Gastrocnemius medialis (tissue), 4 donors: ENCODE data around the gene SERPINB6. TPM values are rescaled to one million over a fixed set of nuclear protein-coding genes. Genes with fewer than 3 reads are reported as not detected.

Source experiments
- ATAC-seq, 2 donors: fragments of 150-250 bp; one replicate each; pipeline ENCODE4 v1.9.1; 2016
- DNase-seq, 2 donors: peaks; one replicate each; pipeline ENCODE4 v3.0.0-alpha.2; 2019
- H3K27ac ChIP-seq, 4 donors: fragments of 200-600 bp; sonication (generic); 1 replicate in 1 of 4; 2 replicates in 3 of 4; pipeline ENCODE4 v1.5.1; 2016 to 2018; ENCODE audit warnings: mild to moderate bottlenecking in 2 of 4, moderate library complexity in 1 of 4
- H3K27me3 ChIP-seq, 3 donors: fragments of 200-600 bp; sonication (generic) in 2 of 3; 1 replicate in 1 of 3; 2 replicates in 2 of 3; pipeline versions ENCODE4 v1.5.1 to v1.6.0; 2016 to 2019; ENCODE audit warnings: mild to moderate bottlenecking in 1 of 3, moderate library complexity in 1 of 3
- H3K36me3 ChIP-seq, 2 donors: fragments of 200-600 bp; sonication (generic) in 1 of 2; one replicate each; pipeline ENCODE4 v1.5.1; 2017 to 2018
- H3K4me1 ChIP-seq, 2 donors: fragments of 200-600 bp; sonication (generic) in 1 of 2; one replicate each; pipeline ENCODE4 v1.5.1; 2016 to 2017; ENCODE audit warnings: mild to moderate bottlenecking in 2 of 2
- H3K4me3 ChIP-seq, 4 donors: fragments of 200-600 bp; sonication (generic) in 3 of 4; 1 replicate in 1 of 4; 2 replicates in 3 of 4; pipeline ENCODE4 v1.5.1; 2016 to 2019; ENCODE audit warnings: mild to moderate bottlenecking in 2 of 4
- H3K9me3 ChIP-seq, 3 donors: fragments of 200-600 bp; sonication (generic) in 2 of 3; 1 replicate in 1 of 3; 2 replicates in 2 of 3; pipeline ENCODE4 v1.5.1; 2016 to 2019
- CTCF ChIP-seq, 5 experiments: fragments of 450-650 bp in 3 of 5; fragments of 200-600 bp in 2 of 5; sonication (generic) in 2 of 5; IDR thresholded peaks in 4 of 5; conservative IDR thresholded peaks in 1 of 5; 1 replicate in 4 of 5; 2 replicates in 1 of 5; pipeline ENCODE4 v1.5.1; 2016 to 2019; ENCODE audit warnings: antibody characterized with exemption in 5 of 5, mild to moderate bottlenecking in 3 of 5, moderate library complexity in 3 of 5
- POLR2A ChIP-seq, 2 donors: fragments of 450-650 bp; IDR thresholded peaks; one replicate each; pipeline ENCODE4 v1.6.1; 2017; ENCODE audit warnings: antibody characterized with exemption in 2 of 2, mild to moderate bottlenecking in 2 of 2, moderate library complexity in 2 of 2
- in situ Hi-C, 4 donors: fragments of 200-750 bp; cut with MboI; loops; one replicate each; pipeline versions ENCODE4 v1.15.0 to v1.8.0; 2017; ENCODE audit warnings: low sequenced_read_pairs in 4 of 4
- intact Hi-C: fragments of 100-400 bp; cut with DNase I; formaldehyde crosslinking; loops from one replicate; pipeline ENCODE4 v1.15.1; 2023; ENCODE audit warnings: low total_unique reads
- total RNA-seq, 4 donors: library from RNA; depleted of rRNA; stranded (reverse); fragments of >200 nt; gene quantifications; one replicate each; pipeline versions ENCODE4 v1.1.0 to v1.2.3, GENCODE V29; 2016

The SERPINB6 gene
- total RNA-seq, 4 donors from 2014 or later, result 114 to 260 (median 189) TPM

GRCh38 chr6:3001773-3002293, 30.5 kb upstream of the SERPINB6 start:
- peak; percentile 68 to 77 for ATAC-seq
- Histone ChIP-seq H3K4me3 (peak overlapping the region in 1 of 4 donors; percentile 38), H3K4me1 (peaks cover 21 to 32% of the 10 kb centered on the region in 2 donors), H3K27me3 (no peaks in the 10 kb centered on the region), H3K36me3 (peaks cover 2 to 27% of the 10 kb centered on the region in 2 donors), H3K9me3 (no peaks in the 10 kb centered on the region), H3K27ac (peak overlapping the region; percentile 90 to 96 (median 91))
- TF ChIP-seq CTCF (IDR thresholded peaks at IDR 0.05 in 4 of 5, conservative IDR thresholded peaks at IDR 0.05 in 1 of 5) (peak; percentile 57 to 85 (median 76)), POLR2A (IDR thresholded peaks at IDR 0.05) (no peak)
- intact Hi-C loops (loop anchor here (1.0 to 5.0 kb wide), 2 partner anchors 21 to 255 kb away; partner anchors contain the start of gene PSMG4), in situ Hi-C loops (no loop called here)
- DNase-seq, result peak; percentile 72 to 86

- intact Hi-C loops, result loop anchor here (5.0 kb wide), 1 partner anchor 256 kb away; the partner anchor contains the start of gene PSMG4
These were observed 29.9 kb upstream of the SERPINB6 start for GRCh38 chr6:3001146-3001772.

GRCh38 chr6:2999618-3000557, 28.5 kb upstream of the SERPINB6 start, which contains the start of gene NQO2:
NQO2 (plus strand) TSS chr6:2999894; CDS start chr6:3006553, 6,659 bp downstream.
- Histone ChIP-seq H3K27me3 (no peaks in the 10 kb centered on the region), H3K27ac (peak within 1 kb of the TSS; percentile 90 to 96 (median 91)), H3K36me3 (peaks cover 0 to 10% of the 10 kb centered on the region in 2 donors), H3K4me3 (peak within 1 kb of the TSS; percentile 68 to 86 (median 76)), H3K9me3 (no peaks in the 10 kb centered on the region), H3K4me1 (peaks cover 21 to 32% of the 10 kb centered on the region in 2 donors)
- intact Hi-C loops (loop anchor here (1.0 to 5.0 kb wide), 3 partner anchors 53 to 257 kb away; partner anchors contain the start of genes BPHL and PSMG4), in situ Hi-C loops (loop anchor here in 2 of 4 donors (5.0 to 25.0 kb wide), 2 partner anchors 52 to 262 kb away; partner anchors contain the start of gene PSMG4 (in 1 of the 2))
- ATAC-seq (peak; percentile 57 to 63), DNase-seq (peak; percentile 86 to 90)
- peak in 1 of 5 experiments; percentile 20 for TF ChIP-seq CTCF (IDR thresholded peaks at IDR 0.05 in 4 of 5, conservative IDR thresholded peaks at IDR 0.05 in 1 of 5)
- TF ChIP-seq POLR2A (IDR thresholded peaks at IDR 0.05), result peak; percentile 97 to 98

More at GRCh38 chr6:3001146-3001772, 29.9 kb upstream of the SERPINB6 start:
- H3K36me3 ChIP-seq, result peaks cover 0 to 22% of the 10 kb centered on the region in 2 donors
- TF ChIP-seq CTCF (IDR thresholded peaks at IDR 0.05 in 4 of 5, conservative IDR thresholded peaks at IDR 0.05 in 1 of 5) (no peak), POLR2A (IDR thresholded peaks at IDR 0.05) (peak in 1 of 2 donors; percentile 16)
- in situ Hi-C loops, result no loop called here
- H3K27me3 ChIP-seq, result no peaks in the 10 kb centered on the region
- peak overlapping the region; percentile 90 to 96 (median 91) for H3K27ac ChIP-seq
- no peak for DNase-seq
- ATAC-seq, result no peak
- no peaks in the 10 kb centered on the region for H3K9me3 ChIP-seq
- H3K4me1 ChIP-seq, result peaks cover 21 to 32% of the 10 kb centered on the region in 2 donors
- peak overlapping the region in 3 of 4 donors; percentile 38 to 86 (median 68) for H3K4me3 ChIP-seq

GRCh38 chr6:2998998-2999617, 27.7 kb upstream of the SERPINB6 start:
- H3K27ac ChIP-seq, result peak overlapping the region; percentile 84 to 91 (median 88)
- DNase-seq, result no peak
- TF ChIP-seq POLR2A (IDR thresholded peaks at IDR 0.05) (no peak), CTCF (IDR thresholded peaks at IDR 0.05 in 4 of 5, conservative IDR thresholded peaks at IDR 0.05 in 1 of 5) (no peak)
- intact Hi-C loops, result loop anchor here (1.0 to 5.0 kb wide), 2 partner anchors 54 to 118 kb away; partner anchors contain the start of gene BPHL
- H3K4me1 ChIP-seq, result peaks cover 21 to 32% of the 10 kb centered on the region in 2 donors
- peak; percentile 27 to 61 for ATAC-seq
- in situ Hi-C loops, result loop anchor here in 2 of 4 donors (5.0 to 25.0 kb wide), 2 partner anchors 53 to 263 kb away; partner anchors contain the start of gene PSMG4 (in 1 of the 2)
- H3K27me3 ChIP-seq, result no peaks in the 10 kb centered on the region
- peak overlapping the region; percentile 49 to 86 (median 73) for H3K4me3 ChIP-seq
- H3K9me3 ChIP-seq, result no peaks in the 10 kb centered on the region
- H3K36me3 ChIP-seq, result peaks cover 0 to 3% of the 10 kb centered on the region in 2 donors
